HG03280 (cell line): ENCODE results near the gene WBP2.
"Not testable (repeated sequence)": the region's sequence is repeated elsewhere in the genome, so short reads cannot be mapped to it uniquely, and the experiment has no call there.

Source experiments
- ATAC-seq: cut with Tn5 transposase; IDR thresholded peaks from one replicate; pipeline ENCODE4 v1.9.1; 2021; ENCODE audit warnings: mild to moderate bottlenecking, moderate library complexity; ENCODE audit not compliant: unreplicated experiment

The WBP2 gene

DNA sequence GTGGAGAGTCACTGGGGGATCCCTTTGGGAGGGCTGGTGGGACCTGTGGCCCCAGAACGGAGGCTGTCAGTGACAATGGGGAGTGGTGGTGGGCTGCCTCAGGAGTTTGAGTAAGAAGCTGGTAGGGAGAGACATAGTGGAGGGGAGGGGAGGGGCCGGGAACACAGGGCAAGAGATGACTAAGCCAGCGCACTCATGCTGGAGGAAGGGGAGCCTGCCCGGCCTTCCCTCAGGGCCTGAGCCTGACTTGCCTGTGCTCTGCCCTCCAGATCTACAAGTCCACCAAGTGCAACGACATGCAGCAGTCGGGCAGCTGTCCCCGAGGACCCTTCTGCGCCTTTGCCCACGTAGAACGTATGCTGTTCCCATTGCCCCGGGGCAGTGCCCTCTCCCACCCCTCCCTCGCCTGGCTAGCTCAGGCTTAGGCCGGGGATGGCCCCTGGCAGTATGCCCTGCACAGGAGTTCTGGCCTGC lies 40.2 kb downstream of the WBP2 start:
- no peak for ATAC-seq

DNA sequence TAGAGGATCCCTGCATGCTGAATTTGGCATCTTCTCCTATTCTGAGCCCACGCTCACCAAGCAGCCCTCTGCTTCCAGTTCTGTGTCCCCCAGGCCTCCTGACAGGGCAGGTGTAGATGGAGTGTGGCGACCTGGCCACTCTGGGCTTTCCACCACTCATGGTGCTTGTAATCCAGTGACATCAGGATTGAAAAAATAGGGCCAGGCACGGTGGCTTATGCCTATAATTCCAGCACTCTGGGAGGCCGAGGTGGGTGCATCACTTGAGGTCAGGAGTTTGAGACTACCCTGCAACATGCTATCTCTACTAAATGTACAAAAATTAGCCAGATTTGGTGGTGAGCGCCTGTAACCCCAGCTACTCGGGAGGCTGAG lies 41.1 kb downstream of the WBP2 start:
- no peak for ATAC-seq

DNA sequence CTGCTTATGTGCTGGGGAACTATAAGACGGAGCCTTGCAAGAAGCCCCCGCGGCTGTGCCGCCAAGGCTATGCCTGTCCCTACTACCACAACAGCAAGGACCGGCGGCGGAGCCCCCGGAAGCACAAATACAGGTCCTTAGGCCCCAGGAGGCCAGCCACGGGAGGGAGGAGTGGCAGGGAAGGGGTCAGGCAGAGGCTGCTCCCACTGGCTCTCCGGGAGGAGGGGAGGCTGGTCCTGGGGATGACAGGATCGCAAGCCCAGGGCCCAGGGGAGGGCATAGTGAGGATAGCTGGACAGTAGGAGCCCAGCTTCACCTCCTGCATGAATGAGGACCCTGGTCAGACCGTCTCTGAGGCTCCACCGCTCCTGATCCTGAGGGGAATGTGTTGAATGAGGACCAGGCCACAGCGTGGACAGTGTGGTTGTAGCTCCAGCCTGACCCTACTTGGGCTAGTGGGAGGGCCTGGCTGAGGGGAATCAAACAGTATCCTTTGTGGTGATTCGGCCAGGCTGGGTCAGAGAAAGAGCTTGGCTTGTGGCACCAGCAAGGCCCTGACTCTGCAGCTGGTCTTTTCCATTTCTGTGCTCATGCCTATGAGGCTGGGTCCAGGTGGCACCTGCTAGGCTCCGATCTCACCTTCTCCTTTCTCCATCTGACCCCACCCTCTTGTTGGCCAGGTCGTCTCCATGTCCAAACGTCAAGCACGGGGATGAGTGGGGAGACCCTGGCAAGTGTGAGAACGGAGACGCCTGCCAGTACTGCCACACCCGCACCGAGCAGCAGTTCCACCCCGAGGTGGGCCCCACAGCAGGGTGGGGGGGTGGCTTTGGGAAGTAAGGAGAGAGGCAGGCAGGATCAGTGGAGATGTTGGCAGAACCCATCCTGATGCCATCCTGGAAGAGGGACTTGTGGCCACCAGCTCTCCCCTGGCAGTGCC lies 41.8 kb downstream of the WBP2 start:
- ATAC-seq, result no peak

- no peak for ATAC-seq
Observed at GRCh38 chr17:75812096-75813013, 42.8 kb downstream of the WBP2 start.

DNA sequence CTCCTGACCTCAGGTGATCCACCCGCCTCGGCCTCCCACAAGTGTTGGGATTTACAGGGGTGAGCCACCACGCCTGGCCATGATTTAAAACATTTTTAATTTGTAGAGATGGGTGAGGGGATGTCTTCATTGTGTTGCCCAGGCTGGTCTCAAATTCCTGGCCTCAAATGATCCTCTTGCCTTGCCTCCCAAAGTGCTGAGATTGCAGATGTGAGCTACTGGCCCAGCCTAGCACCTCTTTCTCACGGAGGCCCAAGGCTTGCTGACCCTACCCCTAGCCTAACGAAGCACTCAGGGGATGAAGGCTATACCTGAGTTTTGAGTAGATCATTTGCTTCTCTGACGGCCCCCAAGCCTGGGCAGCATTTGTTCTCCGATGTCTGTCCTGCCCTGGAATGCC lies 44.0 kb downstream of the WBP2 start:
- ATAC-seq, result no peak

DNA sequence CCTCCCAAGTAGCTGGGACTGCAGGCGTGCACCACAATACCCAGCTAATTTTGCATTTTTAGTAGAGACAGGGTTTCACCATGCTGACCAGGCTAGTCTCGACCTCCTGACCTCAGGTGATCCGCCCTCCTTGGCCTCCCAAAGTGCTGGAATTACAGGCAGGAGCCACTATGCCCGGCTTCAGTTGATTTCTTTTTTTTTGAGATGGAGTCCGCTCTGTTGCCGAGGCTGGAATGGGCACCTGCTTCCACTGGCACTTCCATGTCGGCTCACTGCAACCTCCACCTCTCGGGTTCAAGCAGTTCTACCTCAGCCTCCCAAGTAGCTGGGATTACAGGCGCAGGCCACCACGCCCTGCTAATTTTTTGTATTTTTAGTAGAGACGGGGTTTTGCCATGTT lies 44.4 kb downstream of the WBP2 start:
- not testable (repeated sequence) for ATAC-seq

DNA sequence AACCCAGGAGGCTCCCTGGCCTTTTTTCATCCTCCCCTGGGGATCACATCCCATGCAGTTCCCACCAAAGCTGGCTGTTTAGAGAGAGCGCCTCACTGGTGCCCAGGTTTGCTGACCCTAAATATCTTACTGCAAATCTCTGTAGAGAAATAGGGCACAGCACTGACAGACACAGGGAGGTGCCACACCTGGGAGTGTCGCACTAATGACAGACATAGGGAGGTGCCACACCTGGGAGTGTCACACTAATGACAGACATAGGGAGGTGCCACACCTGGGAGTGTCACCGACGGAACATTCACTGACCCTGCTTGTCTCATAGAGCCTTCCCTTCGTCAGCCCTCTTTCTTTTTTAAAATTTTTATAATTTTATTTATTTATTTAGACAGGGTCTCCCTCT lies 44.9 kb downstream of the WBP2 start:
- no peak for ATAC-seq

GRCh38 chr17:75809631-75810111 lies 45.5 kb downstream of the WBP2 start:
- ATAC-seq, result no peak

DNA sequence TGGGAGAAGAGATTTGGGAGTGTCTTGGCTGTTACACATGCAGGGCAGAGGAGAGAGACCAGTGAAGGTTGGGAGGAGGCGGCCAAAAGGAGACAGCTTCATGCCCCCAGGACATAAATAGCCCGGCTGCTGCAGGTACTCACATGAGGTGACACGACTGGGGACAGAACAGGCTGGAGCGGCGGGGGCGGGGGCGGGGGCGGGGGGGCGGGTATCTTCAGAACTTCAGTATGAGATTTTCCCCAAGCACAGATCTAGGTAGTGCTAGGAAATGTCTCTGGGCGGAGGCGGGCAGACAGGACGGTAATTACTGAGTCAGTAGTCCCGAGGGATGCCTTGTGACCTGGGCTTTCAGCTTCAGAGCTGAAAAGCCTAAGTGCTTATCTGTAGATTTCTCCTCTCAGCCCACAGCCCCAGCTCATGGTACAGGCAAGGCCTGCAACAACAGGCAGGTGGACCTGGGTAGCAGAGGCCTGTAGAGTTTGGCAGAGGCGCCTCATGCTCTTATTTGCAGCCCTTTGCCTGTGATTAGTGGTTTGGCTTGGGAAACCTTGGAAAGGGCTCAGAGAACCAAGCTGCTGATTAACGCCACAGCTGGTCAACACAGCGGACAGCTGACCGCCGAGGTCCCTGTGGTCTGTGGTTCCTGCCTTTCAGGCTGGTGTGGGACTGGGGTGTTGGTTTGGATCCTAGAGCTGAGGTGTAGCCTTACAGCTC lies 46.1 kb downstream of the WBP2 start:
- ATAC-seq, result peak; percentile 55

GRCh38 chr17:75808549-75808904 lies 46.6 kb downstream of the WBP2 start:
- no peak for ATAC-seq

DNA sequence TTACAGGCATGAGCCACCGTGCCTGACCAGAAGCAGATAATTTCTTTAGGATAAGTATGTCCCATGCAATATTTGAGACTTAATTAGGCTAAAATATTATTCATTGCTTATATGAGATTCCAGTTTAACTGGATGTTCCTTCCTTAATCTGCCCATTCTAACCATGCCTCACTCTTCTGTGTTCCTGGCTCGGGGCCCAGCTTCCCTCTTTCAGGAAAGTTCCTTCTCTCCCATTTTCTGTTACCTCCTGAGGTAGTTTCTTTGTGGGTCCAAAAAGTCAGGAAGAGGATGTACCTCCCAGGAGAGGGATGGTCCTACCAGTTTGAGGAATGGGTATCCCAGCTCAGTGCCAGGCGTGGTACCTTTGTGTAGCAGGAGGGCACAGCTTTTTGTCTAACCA lies 47.3 kb downstream of the WBP2 start:
- no peak for ATAC-seq

DNA sequence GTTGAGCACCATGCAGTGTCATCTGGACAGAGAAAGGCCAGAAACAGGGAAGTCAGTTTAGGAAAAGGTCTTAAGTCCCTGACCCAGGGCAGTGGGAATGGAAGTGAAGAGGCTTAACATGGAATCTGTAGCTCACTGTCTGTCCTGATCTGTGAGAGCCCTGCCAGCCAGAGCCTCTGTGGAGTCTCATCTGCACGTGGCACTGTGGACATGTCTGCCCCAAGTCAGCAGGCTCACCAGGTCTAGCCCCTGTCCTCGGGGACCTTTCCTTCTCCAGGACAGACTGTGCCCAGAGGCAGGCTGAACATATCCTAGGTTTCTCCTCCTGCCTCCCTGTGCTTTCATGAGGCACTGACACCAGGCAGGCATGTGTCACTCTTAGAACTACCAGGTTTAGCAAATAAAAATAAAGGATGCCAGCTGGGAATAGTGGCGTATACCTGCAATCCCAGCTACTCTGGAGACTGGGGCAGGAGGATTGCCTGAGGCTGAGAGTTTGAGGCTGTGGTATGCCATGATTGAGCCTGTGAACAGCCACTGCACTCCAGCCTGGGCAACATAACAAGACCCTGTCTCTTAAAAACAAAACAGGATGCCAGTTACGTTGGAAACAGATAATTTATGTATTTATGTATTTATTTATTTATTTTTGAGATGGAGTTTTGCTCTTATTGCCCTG lies 48.2 kb downstream of the WBP2 start:
- no peak for ATAC-seq

GRCh38 chr17:75803883-75804282 lies 51.3 kb downstream of the WBP2 start:
- ATAC-seq, result no peak

DNA sequence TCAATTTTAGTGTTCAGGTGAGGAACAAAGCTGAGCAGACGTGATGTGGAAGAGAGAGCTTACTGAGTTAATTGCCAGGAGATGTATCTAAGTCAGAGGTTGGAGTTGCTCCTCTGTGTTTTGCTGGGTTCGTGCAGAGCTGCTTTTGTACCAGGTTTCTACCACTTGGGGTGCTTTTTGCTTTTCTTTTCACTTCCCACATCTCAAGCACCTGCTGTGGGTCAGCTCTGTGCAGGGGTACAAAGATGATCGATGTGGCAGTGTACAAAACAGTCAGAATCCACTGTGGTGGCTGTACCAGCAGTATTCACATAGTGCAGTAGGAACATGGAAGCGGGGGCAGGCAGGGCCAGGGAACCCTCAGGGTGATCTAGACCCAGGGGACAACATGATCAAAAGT lies 55.7 kb downstream of the WBP2 start:
- ATAC-seq, result no peak

- ATAC-seq, result no peak
Observed at GRCh38 chr17:75795820-75796607, 59.1 kb downstream of the WBP2 start.
